ENCODE data around the gene SLCO2B1. TPM values are rescaled to one million over a fixed set of nuclear protein-coding genes. Genes with fewer than 3 reads are reported as not detected.

Gene SLCO2B1
- total RNA-seq, 1 experiment from 2014 or later, result not detected

DNA sequence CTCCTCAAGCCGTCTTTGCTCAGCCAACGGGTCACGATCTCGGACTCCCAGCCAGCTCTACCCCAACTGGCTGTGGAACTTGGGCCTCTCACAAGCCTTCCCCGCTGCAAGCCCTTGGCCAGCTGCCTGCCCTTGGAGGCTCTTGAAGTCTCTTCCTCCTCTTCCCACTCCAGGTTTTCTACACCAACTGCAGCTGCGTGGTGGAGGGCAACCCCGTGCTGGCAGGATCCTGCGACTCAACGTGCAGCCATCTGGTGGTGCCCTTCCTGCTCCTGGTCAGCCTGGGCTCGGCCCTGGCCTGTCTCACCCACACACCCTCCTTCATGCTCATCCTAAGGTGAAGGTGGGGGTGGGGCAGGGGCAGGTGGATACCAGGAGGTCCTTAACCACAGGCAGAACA is 49.1 kb downstream of the SLCO2B1 start:
- H3K4me1 Mint-ChIP-seq, result peaks cover 28% of the 10 kb centered on the region in 2 experiments
- no peak overlapping the region for H4K5ac ChIP-seq (ENCODE audit: insufficient read length, low read depth, low read length)
- H2BK12ac ChIP-seq (ENCODE audit: insufficient read length, low read depth, low read length), result no peak overlapping the region
- H2AK5ac ChIP-seq (ENCODE audit: insufficient read length, low read length), result no peak overlapping the region
- no peak overlapping the region for H3K4me3 Mint-ChIP-seq
- TF ChIP-seq, protein P1, sequence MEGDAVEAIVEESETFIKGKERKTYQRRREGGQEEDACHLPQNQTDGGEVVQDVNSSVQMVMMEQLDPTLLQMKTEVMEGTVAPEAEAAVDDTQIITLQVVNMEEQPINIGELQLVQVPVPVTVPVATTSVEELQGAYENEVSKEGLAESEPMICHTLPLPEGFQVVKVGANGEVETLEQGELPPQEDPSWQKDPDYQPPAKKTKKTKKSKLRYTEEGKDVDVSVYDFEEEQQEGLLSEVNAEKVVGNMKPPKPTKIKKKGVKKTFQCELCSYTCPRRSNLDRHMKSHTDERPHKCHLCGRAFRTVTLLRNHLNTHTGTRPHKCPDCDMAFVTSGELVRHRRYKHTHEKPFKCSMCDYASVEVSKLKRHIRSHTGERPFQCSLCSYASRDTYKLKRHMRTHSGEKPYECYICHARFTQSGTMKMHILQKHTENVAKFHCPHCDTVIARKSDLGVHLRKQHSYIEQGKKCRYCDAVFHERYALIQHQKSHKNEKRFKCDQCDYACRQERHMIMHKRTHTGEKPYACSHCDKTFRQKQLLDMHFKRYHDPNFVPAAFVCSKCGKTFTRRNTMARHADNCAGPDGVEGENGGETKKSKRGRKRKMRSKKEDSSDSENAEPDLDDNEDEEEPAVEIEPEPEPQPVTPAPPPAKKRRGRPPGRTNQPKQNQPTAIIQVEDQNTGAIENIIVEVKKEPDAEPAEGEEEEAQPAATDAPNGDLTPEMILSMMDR (conservative IDR thresholded peaks at IDR 0.05), result no peak
- no peak overlapping the region for H2BK20ac ChIP-seq (ENCODE audit: low read depth, low read length, poor library complexity, severe bottlenecking)
- H3K27ac Mint-ChIP-seq, result peak overlapping the region in 1 of 3 experiments; percentile 18; a peak in 1 of 7 replicates
- no peak overlapping the region for H3K27ac ChIP-seq (ENCODE audit: insufficient read length, low read depth, low read length)
- H4K91ac ChIP-seq (ENCODE audit: insufficient read length, low read depth, low read length), result no peak overlapping the region
- H3K27me3 ChIP-seq (ENCODE audit: insufficient read depth, low read length), result no peaks in the 10 kb centered on the region
- no peaks in the 10 kb centered on the region; the same call in 1 of the 2 replicates for H3K27me3 Mint-ChIP-seq (ENCODE audit: low read depth)
- H2BK15ac ChIP-seq (ENCODE audit: low read depth, low read length), result no peak overlapping the region
- H3K9me3 ChIP-seq (ENCODE audit: control insufficient read depth, low read depth, low read length), result no peaks in the 10 kb centered on the region
- H3K9me3 Mint-ChIP-seq, result no peaks in the 10 kb centered on the region
- DNase-seq, result no peak
- no peak overlapping the region for H4K8ac ChIP-seq (replicated peaks; ENCODE audit: insufficient read length, low read depth, low read length)
- no peak overlapping the region for H3K18ac ChIP-seq (ENCODE audit: insufficient read length, low read depth, low read length)
- no peaks in the 10 kb centered on the region for H4K20me1 ChIP-seq (ENCODE audit: control insufficient read depth, insufficient read depth, insufficient read length)
- no peaks in the 10 kb centered on the region; a peak in 1 of 7 replicates for H3K36me3 Mint-ChIP-seq (ENCODE audit: insufficient read depth in 1 of 3, low read depth in 3 of 3)
- no peaks in the 10 kb centered on the region for H3K79me2 ChIP-seq (ENCODE audit: insufficient read depth, low read length)
- H3K4me2 ChIP-seq (ENCODE audit: insufficient read depth, insufficient read length, low read length), result no peak overlapping the region
- no peak overlapping the region for H3K56ac ChIP-seq (ENCODE audit: insufficient read length, low read depth, low read length)
- H3K79me1 ChIP-seq (ENCODE audit: insufficient read depth, low read depth, low read length, poor library complexity, severe bottlenecking), result no peaks in the 10 kb centered on the region
- no peak overlapping the region for H3K23ac ChIP-seq (ENCODE audit: insufficient read length, low read depth, low read length)
- no peak overlapping the region for H2BK5ac ChIP-seq (ENCODE audit: insufficient read length, low read length)
- WGBS (ENCODE audit: extremely low coverage, insufficient read length, low lambda C conversion rate), result no CpG with 5 or more reads among the region's 10 CpGs
- no peak overlapping the region for H3K9ac ChIP-seq (ENCODE audit: extremely low read depth, insufficient read length, low read length)
- H2AFZ ChIP-seq (ENCODE audit: low read length), result no peak overlapping the region
- H3K4ac ChIP-seq (ENCODE audit: low read depth, low read length), result no peak overlapping the region
- H3T11ph ChIP-seq (ENCODE audit: low read length), result no peak overlapping the region
- H3K4me1 ChIP-seq (ENCODE audit: insufficient read depth, low read length), result peaks cover 6% of the 10 kb centered on the region; the same call in 1 of the 2 replicates
- no peaks in the 10 kb centered on the region for H3K23me2 ChIP-seq (ENCODE audit: insufficient read length, low read depth, low read length, poor library complexity, severe bottlenecking)
- H3K14ac ChIP-seq (ENCODE audit: insufficient read depth, low read length), result no peak overlapping the region
- no peak overlapping the region for H2BK120ac ChIP-seq (ENCODE audit: low read depth, low read length, poor library complexity, severe bottlenecking)

All from H9 (cell line).